Parathyroid adenoma (tissue), 2 donors: ENCODE results near the gene MTCH1.

Experiments
- H2AFZ ChIP-seq: fragments of 300-600 bp; sonication (generic); one replicate; pipeline ENCODE4 v1.7.0; 2017; ENCODE audit warnings: antibody characterized with exemption, mild to moderate bottlenecking
- H3K27ac ChIP-seq: fragments of 300-600 bp; sonication (generic); one replicate; pipeline ENCODE4 v1.7.0; 2017
- H3K27me3 ChIP-seq: fragments of 300-600 bp; sonication (generic); one replicate; pipeline ENCODE4 v1.7.0; 2017; ENCODE audit warnings: low read length; ENCODE audit not compliant: control insufficient read depth, insufficient read depth
- H3K36me3 ChIP-seq: fragments of 300-600 bp; sonication (generic); one replicate; pipeline ENCODE4 v1.7.0; 2017; ENCODE audit warnings: low read length; ENCODE audit not compliant: control insufficient read depth, insufficient read depth
- H3K4me1 ChIP-seq: fragments of 300-600 bp; sonication (generic); one replicate; pipeline ENCODE4 v1.7.0; 2017; ENCODE audit warnings: control low read depth
- H3K4me2 ChIP-seq: fragments of 300-600 bp; sonication (generic); one replicate; pipeline ENCODE4 v1.7.0; 2017; ENCODE audit warnings: low read length
- H3K4me3 ChIP-seq: fragments of 300-600 bp; sonication (generic); one replicate; pipeline ENCODE4 v1.7.0; 2017; ENCODE audit warnings: low read depth, low read length
- H3K79me2 ChIP-seq: fragments of 300-600 bp; sonication (generic); one replicate; pipeline ENCODE4 v1.7.0; 2017; ENCODE audit warnings: control low read depth
- H3K9ac ChIP-seq: fragments of 300-600 bp; sonication (generic); one replicate; pipeline ENCODE4 v1.7.0; 2017; ENCODE audit warnings: mild to moderate bottlenecking
- H3K9me3 ChIP-seq: fragments of 300-600 bp; sonication (generic); one replicate; pipeline ENCODE4 v1.7.0; 2017; ENCODE audit warnings: low read length; ENCODE audit not compliant: control insufficient read depth
- CTCF ChIP-seq: fragments of 300-600 bp; sonication (generic); IDR thresholded peaks from one replicate; pipeline ENCODE4 v1.7.0; 2017; ENCODE audit warnings: antibody characterized with exemption, mild to moderate bottlenecking
- donor health status: primary hyperparathyroidism.

The MTCH1 gene

GRCh38 chr6:36920546-36920945, 65.5 kb downstream of the MTCH1 start:
- Histone ChIP-seq H3K79me2 (no peaks in the 10 kb centered on the region), H3K9me3 (no peaks in the 10 kb centered on the region), H3K36me3 (no peaks in the 10 kb centered on the region), H3K4me3 (no peak overlapping the region), H2AFZ (no peak overlapping the region), H3K9ac (no peak overlapping the region), H3K4me1 (peaks cover 23% of the 10 kb centered on the region), H3K4me2 (no peak overlapping the region), H3K27me3 (no peaks in the 10 kb centered on the region), H3K27ac (no peak overlapping the region)
- TF ChIP-seq CTCF: no peak

GRCh38 chr6:36920049-36920448, 65.9 kb downstream of the MTCH1 start:
- Histone ChIP-seq H3K9me3 (no peaks in the 10 kb centered on the region), H3K4me1 (peaks cover 23% of the 10 kb centered on the region), H3K79me2 (no peaks in the 10 kb centered on the region), H3K27me3 (no peaks in the 10 kb centered on the region), H3K4me2 (no peak overlapping the region), H3K27ac (no peak overlapping the region), H3K36me3 (no peaks in the 10 kb centered on the region), H3K4me3 (no peak overlapping the region), H2AFZ (no peak overlapping the region), H3K9ac (no peak overlapping the region)
- no peak for TF ChIP-seq CTCF
